Gastroesophageal sphincter (tissue), 4 donors: ENCODE results near the gene PI4KB. TPM values are rescaled to one million over a fixed set of nuclear protein-coding genes. Genes with fewer than 3 reads are reported as not detected.
A peak's percentile ranks its signal among the peaks of the same experiment; 100 is the strongest.

Experiments
- ATAC-seq: fragments of 150-250 bp; one replicate; pipeline ENCODE4 v1.9.1; 2016; ENCODE audit warnings: mild to moderate bottlenecking, moderate library complexity
- H3K27ac ChIP-seq, 4 donors: fragments of 200-600 bp; sonication (generic) in 3 of 4; 1 replicate in 3 of 4; 2 replicates in 1 of 4; pipeline ENCODE4 v1.5.1; 2016 to 2019
- H3K27me3 ChIP-seq: fragments of 200-600 bp; sonication (generic); one replicate; pipeline ENCODE4 v1.5.1; 2019
- H3K36me3 ChIP-seq, 2 donors: fragments of 200-600 bp; sonication (generic); one replicate each; pipeline ENCODE4 v1.5.1; 2019; ENCODE audit warnings: control low read depth in 1 of 2
- H3K4me1 ChIP-seq, 3 donors: fragments of 200-600 bp; sonication (generic); 1 replicate in 2 of 3; 2 replicates in 1 of 3; pipeline ENCODE4 v1.5.1; 2016 to 2019; ENCODE audit warnings: control low read depth in 2 of 3
- H3K4me3 ChIP-seq, 2 donors: fragments of 200-600 bp; sonication (generic); one replicate each; pipeline ENCODE4 v1.5.1; 2019; ENCODE audit warnings: mild to moderate bottlenecking in 1 of 2, moderate library complexity in 1 of 2
- H3K9me3 ChIP-seq, 3 donors: fragments of 200-600 bp; sonication (generic); one replicate each; pipeline ENCODE4 v1.5.1; 2017 to 2019; ENCODE audit warnings: control low read depth in 2 of 3
- EP300 ChIP-seq: sonication (generic); formaldehyde crosslinking; IDR thresholded peaks from one replicate; pipeline ENCODE4 v1.6.1; 2017; ENCODE audit warnings: antibody characterized with exemption, mild to moderate bottlenecking
- POLR2A ChIP-seq, 2 donors: fragments of 450-650 bp; IDR thresholded peaks; one replicate each; pipeline ENCODE4 v1.6.1; 2017; ENCODE audit warnings: antibody characterized with exemption in 2 of 2, mild to moderate bottlenecking in 2 of 2, moderate library complexity in 1 of 2
- POLR2AphosphoS5 ChIP-seq: sonication (generic); formaldehyde crosslinking; IDR thresholded peaks from one replicate; pipeline ENCODE4 v1.6.1; 2017; ENCODE audit warnings: antibody characterized with exemption
- WGBS, 2 donors: methylation state at CpG; one replicate each; pipeline ENCODE4 v1.1.5; 2018; ENCODE audit warnings: low coverage in 1 of 2; 5-methylcytosine and 5-hydroxymethylcytosine counted together
- small RNA-seq, 4 donors: library from RNA; depleted of rRNA; stranded (forward); fragments of <200 nt; gene quantifications; one replicate each; pipeline ENCODE3, GENCODE V24; 2016
- total RNA-seq, 4 donors: library from RNA; depleted of rRNA; stranded (reverse); fragments of >200 nt; gene quantifications; one replicate each; pipeline ENCODE4 v1.1.0, GENCODE V29; 2016
- TF ChIP-seq, protein P1 (sequence below), 4 experiments: fragments of 200-600 bp in 2 of 4; fragments of 450-650 bp in 2 of 4; sonication (generic) in 1 of 4; IDR thresholded peaks; one replicate each; pipeline ENCODE4 v1.5.1; 2017 to 2019; ENCODE audit warnings: antibody characterized with exemption in 4 of 4, mild to moderate bottlenecking in 2 of 4, moderate library complexity in 2 of 4

PI4KB gene
- total RNA-seq, 4 donors from 2014 or later: 95.0 to 104 (median 97.9) TPM

DNA sequence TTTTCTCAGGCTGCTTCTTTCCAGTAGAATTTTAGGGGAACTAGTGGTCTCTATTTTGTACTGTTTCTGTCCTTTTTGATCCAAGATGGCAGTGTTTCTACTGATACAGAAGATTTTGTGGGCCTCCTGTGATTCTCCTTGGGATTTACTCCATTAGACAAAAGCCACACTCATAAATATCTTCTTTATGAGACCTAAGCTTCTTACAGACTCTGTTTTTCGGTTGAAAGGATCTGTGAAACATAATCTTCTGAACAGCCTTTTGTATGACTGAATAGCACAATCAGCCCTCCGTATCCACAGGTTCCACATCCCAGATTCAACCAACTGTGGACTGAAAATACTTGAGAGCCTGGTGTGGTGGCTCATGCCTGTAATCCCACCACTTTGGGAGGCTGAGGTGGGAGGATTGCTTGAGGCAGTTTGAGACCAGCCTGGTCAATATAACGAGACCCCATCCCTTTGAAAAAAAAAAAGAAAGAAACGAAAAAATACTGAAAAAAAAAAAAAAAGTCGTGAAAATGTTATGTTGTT lies 83.5 kb downstream of the PI4KB start:
- Histone ChIP-seq H3K9me3 (no peaks in the 10 kb centered on the region), H3K36me3 (peaks cover 2 to 100% of the 10 kb centered on the region in 2 donors), H3K27me3 (no peaks in the 10 kb centered on the region), H3K4me1 (peaks cover 0 to 11% (median 4%) of the 10 kb centered on the region in 3 donors), H3K27ac (peak overlapping the region in 1 of 4 donors; percentile 24), H3K4me3 (no peak overlapping the region)
- ATAC-seq: no peak
- TF ChIP-seq, protein P1, sequence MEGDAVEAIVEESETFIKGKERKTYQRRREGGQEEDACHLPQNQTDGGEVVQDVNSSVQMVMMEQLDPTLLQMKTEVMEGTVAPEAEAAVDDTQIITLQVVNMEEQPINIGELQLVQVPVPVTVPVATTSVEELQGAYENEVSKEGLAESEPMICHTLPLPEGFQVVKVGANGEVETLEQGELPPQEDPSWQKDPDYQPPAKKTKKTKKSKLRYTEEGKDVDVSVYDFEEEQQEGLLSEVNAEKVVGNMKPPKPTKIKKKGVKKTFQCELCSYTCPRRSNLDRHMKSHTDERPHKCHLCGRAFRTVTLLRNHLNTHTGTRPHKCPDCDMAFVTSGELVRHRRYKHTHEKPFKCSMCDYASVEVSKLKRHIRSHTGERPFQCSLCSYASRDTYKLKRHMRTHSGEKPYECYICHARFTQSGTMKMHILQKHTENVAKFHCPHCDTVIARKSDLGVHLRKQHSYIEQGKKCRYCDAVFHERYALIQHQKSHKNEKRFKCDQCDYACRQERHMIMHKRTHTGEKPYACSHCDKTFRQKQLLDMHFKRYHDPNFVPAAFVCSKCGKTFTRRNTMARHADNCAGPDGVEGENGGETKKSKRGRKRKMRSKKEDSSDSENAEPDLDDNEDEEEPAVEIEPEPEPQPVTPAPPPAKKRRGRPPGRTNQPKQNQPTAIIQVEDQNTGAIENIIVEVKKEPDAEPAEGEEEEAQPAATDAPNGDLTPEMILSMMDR (IDR thresholded peaks at IDR 0.05): no peak
- 74 to 95% methylated on average over 3 to 5 of the region's 5 CpGs for WGBS, 2 donors

DNA sequence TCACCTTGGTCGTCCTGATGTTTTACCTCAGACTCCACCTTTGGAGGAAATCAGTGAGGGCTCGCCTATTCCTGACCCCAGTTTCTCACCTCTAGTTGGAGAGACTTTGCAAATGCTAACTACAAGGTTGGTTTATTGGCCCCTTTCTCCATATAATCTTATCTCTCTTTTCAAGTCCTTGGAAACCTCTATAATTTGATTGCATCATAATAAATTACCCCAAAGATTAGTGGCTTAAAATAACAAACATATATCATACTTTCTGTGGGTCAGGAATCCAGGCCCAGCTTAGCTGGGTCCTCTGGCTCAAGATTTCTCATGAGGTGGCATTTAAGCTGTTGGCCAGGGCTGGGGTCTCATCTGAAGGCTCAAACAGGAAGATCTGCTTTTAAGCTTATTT lies 84.8 kb downstream of the PI4KB start:
- H3K9me3 ChIP-seq: no peaks in the 10 kb centered on the region
- H3K27me3 ChIP-seq: no peaks in the 10 kb centered on the region
- peaks cover 2 to 100% of the 10 kb centered on the region in 2 donors for H3K36me3 ChIP-seq
- WGBS, 2 donors: 75 to 83% methylated on average over 2 of the region's 2 CpGs
- no peak for ATAC-seq
- H3K4me3 ChIP-seq: no peak overlapping the region
- TF ChIP-seq POLR2AphosphoS5 (no peak), POLR2A (IDR thresholded peaks at IDR 0.05) (no peak), EP300 (no peak)
- TF ChIP-seq, protein P1 (IDR thresholded peaks at IDR 0.05): no peak
- peaks cover 0 to 14% (median 4%) of the 10 kb centered on the region in 3 donors for H3K4me1 ChIP-seq
- H3K27ac ChIP-seq: peak overlapping the region in 2 of 4 donors; percentile 24 to 51

Small RNA genes lying within 50 kb of the gene (small RNA-seq; reads per million reads assigned to genes)
- gene RN7SL444P: 0 reads per million in 4 donors

Other genes with a start within 250 kb of the PI4KB start
- 10 to 100 TPM in 1 of 4 donors, 1 to 10 TPM in 3; 6.1 to 13.9 (median 8.0) TPM for gene SEMA6C, start 180.8 kb downstream of the PI4KB start, total RNA-seq
- gene TNFAIP8L2, start 170.8 kb downstream of the PI4KB start, total RNA-seq: 1 to 10 TPM in 3 of 4 donors, under 1 TPM in 1; 0.85 to 7.2 (median 4.4) TPM
- 10 to 100 TPM; 14.0 to 28.6 (median 14.4) TPM for gene LYSMD1, start 161.5 kb downstream of the PI4KB start, total RNA-seq
- gene SCNM1, start 161.3 kb downstream of the PI4KB start, total RNA-seq: 10 to 100 TPM; 18.7 to 32.0 (median 25.6) TPM
- 1 to 10 TPM in 1 of 4 donors, not detected in 3; 2.2 TPM for gene TMOD4, start 151.4 kb downstream of the PI4KB start, total RNA-seq
- 10 to 100 TPM; 46.4 to 82.0 (median 66.5) TPM for gene VPS72, start 137.2 kb downstream of the PI4KB start, total RNA-seq
- gene PIP5K1A, start 128.9 kb downstream of the PI4KB start, total RNA-seq: 10 to 100 TPM; 42.8 to 80.1 (median 49.9) TPM
- gene PSMD4, start 72.7 kb downstream of the PI4KB start, total RNA-seq: 100 to 1,000 TPM; 163 to 184 (median 171) TPM
- 10 to 100 TPM; 18.4 to 27.6 (median 24.4) TPM for gene ZNF687, start 45.1 kb downstream of the PI4KB start, total RNA-seq
- gene RFX5, start 19.8 kb upstream of the PI4KB start, total RNA-seq: 10 to 100 TPM; 32.6 to 66.1 (median 44.5) TPM
- 100 to 1,000 TPM in 2 of 4 donors, 10 to 100 TPM in 2; 52.8 to 251 (median 109) TPM for gene SELENBP1, start 45.3 kb upstream of the PI4KB start, total RNA-seq
- 100 to 1,000 TPM; 192 to 245 (median 232) TPM for gene PSMB4, start 72.2 kb upstream of the PI4KB start, total RNA-seq
- gene POGZ, start 132.1 kb upstream of the PI4KB start, total RNA-seq: 10 to 100 TPM; 25.8 to 68.2 (median 47.3) TPM
- gene CGN, start 184.0 kb upstream of the PI4KB start, total RNA-seq: 1 to 10 TPM in 1 of 4 donors, under 1 TPM in 3; 0.13 to 2.2 (median 0.29) TPM
- gene TUFT1, start 212.9 kb upstream of the PI4KB start, total RNA-seq: 10 to 100 TPM; 15.1 to 20.4 (median 17.5) TPM